ENCODE data around the gene PSENEN.
"Not testable (repeated sequence)": the region's sequence is repeated elsewhere in the genome, so short reads cannot be mapped to it uniquely, and the experiment has no call there.

DNA sequence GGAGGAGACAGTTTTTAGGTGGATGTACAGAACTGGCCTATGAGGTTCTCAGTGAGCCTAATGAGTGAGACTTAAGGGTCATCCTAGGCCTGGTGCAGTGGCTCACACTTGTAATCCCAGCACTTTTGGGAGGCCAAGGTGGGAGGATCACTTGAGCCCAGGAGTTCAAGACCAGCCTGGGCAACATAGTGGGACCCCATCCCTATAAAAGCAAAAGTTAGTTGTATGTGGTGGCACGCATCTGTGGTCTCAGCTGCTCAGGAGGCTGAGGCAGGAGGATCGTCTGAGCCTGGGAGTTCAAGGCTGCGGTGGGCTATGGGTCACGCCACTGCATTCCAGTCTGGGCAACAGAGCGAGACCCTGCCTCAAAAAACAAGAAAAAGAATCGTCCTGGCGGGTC is 21.3 kb upstream of the PSENEN start:
- TF ChIP-seq ZNF274 (IDR thresholded peaks at IDR 0.05; ENCODE audit: low read length); ZNF274 (tag by site-specific recombination; IDR thresholded peaks at IDR 0.05; ENCODE audit: borderline replicate concordance); AEBP2 (tag by site-specific recombination; IDR thresholded peaks at IDR 0.05; ENCODE audit: borderline replicate concordance); ZNF202 (tag by site-specific recombination; IDR thresholded peaks at IDR 0.05; ENCODE audit: borderline replicate concordance); YY1 (tag by site-specific recombination; IDR thresholded peaks at IDR 0.05); ZNF707 (tag by site-specific recombination; IDR thresholded peaks at IDR 0.05); ZNF311 (tag by site-specific recombination; IDR thresholded peaks at IDR 0.05; ENCODE audit: borderline replicate concordance): not testable (repeated sequence)
- TF ChIP-seq, protein P1, sequence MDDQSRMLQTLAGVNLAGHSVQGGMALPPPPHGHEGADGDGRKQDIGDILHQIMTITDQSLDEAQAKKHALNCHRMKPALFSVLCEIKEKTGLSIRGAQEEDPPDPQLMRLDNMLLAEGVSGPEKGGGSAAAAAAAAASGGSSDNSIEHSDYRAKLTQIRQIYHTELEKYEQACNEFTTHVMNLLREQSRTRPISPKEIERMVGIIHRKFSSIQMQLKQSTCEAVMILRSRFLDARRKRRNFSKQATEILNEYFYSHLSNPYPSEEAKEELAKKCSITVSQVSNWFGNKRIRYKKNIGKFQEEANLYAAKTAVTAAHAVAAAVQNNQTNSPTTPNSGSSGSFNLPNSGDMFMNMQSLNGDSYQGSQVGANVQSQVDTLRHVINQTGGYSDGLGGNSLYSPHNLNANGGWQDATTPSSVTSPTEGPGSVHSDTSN (CRISPR knock-in tag; IDR thresholded peaks at IDR 0.05) = not testable (repeated sequence)
- TF ChIP-seq, protein P2, sequence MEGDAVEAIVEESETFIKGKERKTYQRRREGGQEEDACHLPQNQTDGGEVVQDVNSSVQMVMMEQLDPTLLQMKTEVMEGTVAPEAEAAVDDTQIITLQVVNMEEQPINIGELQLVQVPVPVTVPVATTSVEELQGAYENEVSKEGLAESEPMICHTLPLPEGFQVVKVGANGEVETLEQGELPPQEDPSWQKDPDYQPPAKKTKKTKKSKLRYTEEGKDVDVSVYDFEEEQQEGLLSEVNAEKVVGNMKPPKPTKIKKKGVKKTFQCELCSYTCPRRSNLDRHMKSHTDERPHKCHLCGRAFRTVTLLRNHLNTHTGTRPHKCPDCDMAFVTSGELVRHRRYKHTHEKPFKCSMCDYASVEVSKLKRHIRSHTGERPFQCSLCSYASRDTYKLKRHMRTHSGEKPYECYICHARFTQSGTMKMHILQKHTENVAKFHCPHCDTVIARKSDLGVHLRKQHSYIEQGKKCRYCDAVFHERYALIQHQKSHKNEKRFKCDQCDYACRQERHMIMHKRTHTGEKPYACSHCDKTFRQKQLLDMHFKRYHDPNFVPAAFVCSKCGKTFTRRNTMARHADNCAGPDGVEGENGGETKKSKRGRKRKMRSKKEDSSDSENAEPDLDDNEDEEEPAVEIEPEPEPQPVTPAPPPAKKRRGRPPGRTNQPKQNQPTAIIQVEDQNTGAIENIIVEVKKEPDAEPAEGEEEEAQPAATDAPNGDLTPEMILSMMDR (tag by site-specific recombination; IDR thresholded peaks at IDR 0.05) = not testable (repeated sequence)
- TF ChIP-seq ZNF121 (tag by site-specific recombination; IDR thresholded peaks at IDR 0.05) = peak; percentile 91
